Measurements from ENCODE around the gene LRRK2. TPM values are rescaled to one million over a fixed set of nuclear protein-coding genes. Genes with fewer than 3 reads are reported as not detected.

The LRRK2 gene
- total and polyA plus RNA-seq, 10 of the 15 experiments (the other 5 are each of a cell fraction or from before 2014, with no cell fraction given) = 0.80 to 32.6 (median 1.4) TPM

- H3K9me3 ChIP-seq (replicated peaks; ENCODE audit: control insufficient read depth, insufficient read depth, low read length) = no peaks in the 10 kb centered on the region
- no peak for TF ChIP-seq NR2C2 (IDR thresholded peaks at IDR 0.05; ENCODE audit: borderline replicate concordance, control insufficient read depth, insufficient read length, low read depth)
- TF ChIP-seq, protein P1, sequence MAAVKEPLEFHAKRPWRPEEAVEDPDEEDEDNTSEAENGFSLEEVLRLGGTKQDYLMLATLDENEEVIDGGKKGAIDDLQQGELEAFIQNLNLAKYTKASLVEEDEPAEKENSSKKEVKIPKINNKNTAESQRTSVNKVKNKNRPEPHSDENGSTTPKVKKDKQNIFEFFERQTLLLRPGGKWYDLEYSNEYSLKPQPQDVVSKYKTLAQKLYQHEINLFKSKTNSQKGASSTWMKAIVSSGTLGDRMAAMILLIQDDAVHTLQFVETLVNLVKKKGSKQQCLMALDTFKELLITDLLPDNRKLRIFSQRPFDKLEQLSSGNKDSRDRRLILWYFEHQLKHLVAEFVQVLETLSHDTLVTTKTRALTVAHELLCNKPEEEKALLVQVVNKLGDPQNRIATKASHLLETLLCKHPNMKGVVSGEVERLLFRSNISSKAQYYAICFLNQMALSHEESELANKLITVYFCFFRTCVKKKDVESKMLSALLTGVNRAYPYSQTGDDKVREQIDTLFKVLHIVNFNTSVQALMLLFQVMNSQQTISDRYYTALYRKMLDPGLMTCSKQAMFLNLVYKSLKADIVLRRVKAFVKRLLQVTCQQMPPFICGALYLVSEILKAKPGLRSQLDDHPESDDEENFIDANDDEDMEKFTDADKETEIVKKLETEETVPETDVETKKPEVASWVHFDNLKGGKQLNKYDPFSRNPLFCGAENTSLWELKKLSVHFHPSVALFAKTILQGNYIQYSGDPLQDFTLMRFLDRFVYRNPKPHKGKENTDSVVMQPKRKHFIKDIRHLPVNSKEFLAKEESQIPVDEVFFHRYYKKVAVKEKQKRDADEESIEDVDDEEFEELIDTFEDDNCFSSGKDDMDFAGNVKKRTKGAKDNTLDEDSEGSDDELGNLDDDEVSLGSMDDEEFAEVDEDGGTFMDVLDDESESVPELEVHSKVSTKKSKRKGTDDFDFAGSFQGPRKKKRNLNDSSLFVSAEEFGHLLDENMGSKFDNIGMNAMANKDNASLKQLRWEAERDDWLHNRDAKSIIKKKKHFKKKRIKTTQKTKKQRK (IDR thresholded peaks at IDR 0.05; ENCODE audit: low read depth, low read length) = no peak
- no peak for TF ChIP-seq GATAD2B (conservative IDR thresholded peaks at IDR 0.05; ENCODE audit: low read depth)
- TF ChIP-seq, protein P2, sequence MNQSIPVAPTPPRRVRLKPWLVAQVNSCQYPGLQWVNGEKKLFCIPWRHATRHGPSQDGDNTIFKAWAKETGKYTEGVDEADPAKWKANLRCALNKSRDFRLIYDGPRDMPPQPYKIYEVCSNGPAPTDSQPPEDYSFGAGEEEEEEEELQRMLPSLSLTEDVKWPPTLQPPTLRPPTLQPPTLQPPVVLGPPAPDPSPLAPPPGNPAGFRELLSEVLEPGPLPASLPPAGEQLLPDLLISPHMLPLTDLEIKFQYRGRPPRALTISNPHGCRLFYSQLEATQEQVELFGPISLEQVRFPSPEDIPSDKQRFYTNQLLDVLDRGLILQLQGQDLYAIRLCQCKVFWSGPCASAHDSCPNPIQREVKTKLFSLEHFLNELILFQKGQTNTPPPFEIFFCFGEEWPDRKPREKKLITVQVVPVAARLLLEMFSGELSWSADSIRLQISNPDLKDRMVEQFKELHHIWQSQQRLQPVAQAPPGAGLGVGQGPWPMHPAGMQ (IDR thresholded peaks at IDR 0.05; ENCODE audit: borderline replicate concordance) = no peak
- no peak for TF ChIP-seq PRDM15 (CRISPR knock-in tag; IDR thresholded peaks at IDR 0.05)
- no peak for TF ChIP-seq RUNX3 (IDR thresholded peaks at IDR 0.05; ENCODE audit: low read length)
- TF ChIP-seq SRF (IDR thresholded peaks at IDR 0.05; ENCODE audit: low read depth in 2 of 2, low read length in 2 of 2) = no peak
- no peak for TF ChIP-seq ZNF24 (IDR thresholded peaks at IDR 0.05)
- no peak for TF ChIP-seq SUPT20H (IDR thresholded peaks at IDR 0.05; ENCODE audit: borderline replicate concordance, control insufficient read depth, low read depth, low read length)
- no peak for TF ChIP-seq POLR2AphosphoS5 (IDR thresholded peaks at IDR 0.05; ENCODE audit: low read length)
- no peak overlapping the region for H3K27ac ChIP-seq (ENCODE audit: control insufficient read depth, insufficient read depth)
- ChIA-PET CTCF (interaction anchor here (1.0 to 5.9 kb wide), 9 partner anchors 10 to 283 kb away, joined by 3 to 43 read pairs (median 5); no protein-coding TSS in a partner anchor), SMC1A (ENCODE audit: uncharacterized antibody, unreplicated experiment) (interaction anchor here (0.8 to 3.2 kb wide), 12 partner anchors 11 to 292 kb away, joined by 3 to 13 read pairs (median 4); no protein-coding TSS in a partner anchor), RAD21 (ENCODE audit: unreplicated experiment) (interaction anchor here (0.6 to 1.6 kb wide), 5 partner anchors 9 to 109 kb away, joined by 3 to 4 read pairs (median 3); no protein-coding TSS in a partner anchor), POLR2A (no interaction called here)
- H3K4me1 ChIP-seq (ENCODE audit: control insufficient read depth, insufficient read depth, low read length) = peaks cover 3% of the 10 kb centered on the region; the same call in 1 of the 2 replicates
- no peak for FAIRE-seq
- no peaks in the 10 kb centered on the region for H4K20me1 ChIP-seq (ENCODE audit: control insufficient read depth, insufficient read depth)
- H3K79me2 ChIP-seq (ENCODE audit: control insufficient read depth, insufficient read depth, low read length) = no peaks in the 10 kb centered on the region
- DNase-seq (ENCODE audit: low read depth, low spot score) = no peak
- no peak for ATAC-seq
- no peak overlapping the region for H3K4me2 ChIP-seq (ENCODE audit: control insufficient read depth, insufficient read depth)
- H3K4me3 ChIP-seq = no peak overlapping the region
- no peak overlapping the region for H2AFZ ChIP-seq (ENCODE audit: control insufficient read depth, low read depth, low read length)
- intact Hi-C loops (cut with micrococcal nuclease; ENCODE audit: unreplicated experiment) (loop anchor here (5.0 kb wide), 1 partner anchor 584 kb away; no protein-coding TSS in a partner anchor), in situ Hi-C loops (cut with MboI) (no loop called here)
- 0% methylated on average over 1 of the region's 1 CpG for WGBS (ENCODE audit: insufficient coverage, insufficient replicate concordance, low lambda C conversion rate, missing lambda C conversion rate)
- no TSS peak for BruUV-seq (replicated peaks)
- no peaks in the 10 kb centered on the region for H3K36me3 ChIP-seq (ENCODE audit: control insufficient read depth in 2 of 2, insufficient read depth in 2 of 2, low read length in 1 of 2)
- no peaks in the 10 kb centered on the region for H3K27me3 ChIP-seq (replicated peaks in 1 of 2; ENCODE audit: control insufficient read depth in 2 of 2, insufficient read depth in 2 of 2, low read length in 1 of 2)
- no peak overlapping the region for H3K9ac ChIP-seq (ENCODE audit: control insufficient read depth, insufficient read depth, low read length)
These were observed 113.3 kb downstream of the LRRK2 start for GRCh38 chr12:40338071-40338470.
